ENCODE measurements around the gene OR5AU1. TPM values are rescaled to one million over a fixed set of nuclear protein-coding genes. Genes with fewer than 3 reads are reported as not detected.

Gene OR5AU1
- total and polyA plus RNA-seq, 2 of the 13 experiments (the other 11 are each of a cell fraction or from before 2014, with no cell fraction given) = not detected

- TF ChIP-seq MLLT10 (CRISPR knock-in tag; IDR thresholded peaks at IDR 0.05) (no peak), ZNF576 (CRISPR knock-in tag; IDR thresholded peaks at IDR 0.05) (no peak), MAFG (CRISPR knock-in tag; IDR thresholded peaks at IDR 0.05) (no peak), GATAD2A (CRISPR knock-in tag; IDR thresholded peaks at IDR 0.05) (no peak), JDP2 (CRISPR knock-in tag; IDR thresholded peaks at IDR 0.05; ENCODE audit: borderline replicate concordance) (no peak), ZNF513 (CRISPR knock-in tag; conservative IDR thresholded peaks at IDR 0.05) (no peak), NONO (IDR thresholded peaks at IDR 0.05) (no peak), NONO (CRISPR knock-in tag; conservative IDR thresholded peaks at IDR 0.05) (peak; percentile 5; the same call in 1 of the 2 replicates), CCDC6 (CRISPR knock-in tag; IDR thresholded peaks at IDR 0.05) (no peak), GLI4 (CRISPR knock-in tag; IDR thresholded peaks at IDR 0.05; ENCODE audit: borderline replicate concordance) (0 out of 2 replicates have a peak, but pooled peaks have one; percentile 64), ZNF292 (CRISPR knock-in tag; IDR thresholded peaks at IDR 0.05; ENCODE audit: borderline replicate concordance, low read depth) (no peak), MTF1 (CRISPR knock-in tag; IDR thresholded peaks at IDR 0.05) (peak; percentile 39; the same call in 1 of the 2 replicates), IKZF1 (IDR thresholded peaks at IDR 0.05) (no peak), MBD4 (IDR thresholded peaks at IDR 0.05; ENCODE audit: borderline replicate concordance, low read length) (peak; percentile 44; the same call in 1 of the 2 replicates), FOXK1 (CRISPR knock-in tag; IDR thresholded peaks at IDR 0.05; ENCODE audit: borderline replicate concordance, low read depth) (no peak)
- TF ChIP-seq, protein P1, sequence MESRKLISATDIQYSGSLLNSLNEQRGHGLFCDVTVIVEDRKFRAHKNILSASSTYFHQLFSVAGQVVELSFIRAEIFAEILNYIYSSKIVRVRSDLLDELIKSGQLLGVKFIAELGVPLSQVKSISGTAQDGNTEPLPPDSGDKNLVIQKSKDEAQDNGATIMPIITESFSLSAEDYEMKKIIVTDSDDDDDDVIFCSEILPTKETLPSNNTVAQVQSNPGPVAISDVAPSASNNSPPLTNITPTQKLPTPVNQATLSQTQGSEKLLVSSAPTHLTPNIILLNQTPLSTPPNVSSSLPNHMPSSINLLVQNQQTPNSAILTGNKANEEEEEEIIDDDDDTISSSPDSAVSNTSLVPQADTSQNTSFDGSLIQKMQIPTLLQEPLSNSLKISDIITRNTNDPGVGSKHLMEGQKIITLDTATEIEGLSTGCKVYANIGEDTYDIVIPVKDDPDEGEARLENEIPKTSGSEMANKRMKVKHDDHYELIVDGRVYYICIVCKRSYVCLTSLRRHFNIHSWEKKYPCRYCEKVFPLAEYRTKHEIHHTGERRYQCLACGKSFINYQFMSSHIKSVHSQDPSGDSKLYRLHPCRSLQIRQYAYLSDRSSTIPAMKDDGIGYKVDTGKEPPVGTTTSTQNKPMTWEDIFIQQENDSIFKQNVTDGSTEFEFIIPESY (CRISPR knock-in tag; IDR thresholded peaks at IDR 0.05) = no peak
These were observed 46.8 kb upstream of the OR5AU1 start (continued) for GRCh38 chr14:21202463-21203358.
